ENCODE results near the gene KHDC4. TPM values are rescaled to one million over a fixed set of nuclear protein-coding genes. Genes with fewer than 3 reads are reported as not detected.

KHDC4 gene
- total RNA-seq, 1 experiment from 2014 or later: 57.7 TPM

DNA sequence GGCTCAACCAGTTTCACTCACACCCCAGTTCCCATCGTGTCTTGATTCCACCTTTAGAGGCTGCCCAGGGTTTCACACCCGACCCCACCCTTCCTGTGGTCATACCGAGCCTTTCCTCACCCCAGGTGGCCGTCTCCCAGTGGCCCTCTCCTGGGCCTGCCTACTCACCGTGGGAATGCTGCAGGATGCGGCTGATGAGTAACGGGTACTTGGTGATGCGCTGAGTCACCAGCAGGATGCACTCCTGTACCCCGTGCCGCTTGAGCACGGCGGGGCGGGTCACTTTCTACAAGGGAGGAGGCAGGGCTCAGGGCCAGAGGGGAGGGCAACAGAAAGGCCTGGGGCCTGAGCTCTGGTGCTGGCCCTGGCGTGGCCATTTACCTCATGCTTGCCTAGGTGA lies 27.7 kb upstream of the KHDC4 start:
- Histone ChIP-seq H3K18ac (ENCODE audit: insufficient read length, low read depth, low read length) (no peak overlapping the region), H3K23ac (ENCODE audit: insufficient read length, low read depth, low read length) (no peak overlapping the region), H3K14ac (ENCODE audit: insufficient read depth, low read length) (no peak overlapping the region), H2BK120ac (ENCODE audit: low read depth, low read length, poor library complexity, severe bottlenecking) (no peak overlapping the region), H3K27me3 (ENCODE audit: insufficient read depth, low read length) (no peaks in the 10 kb centered on the region), H3K4me1 (ENCODE audit: insufficient read depth, low read length) (no peaks in the 10 kb centered on the region), H2AK5ac (ENCODE audit: insufficient read length, low read length) (no peak overlapping the region), H3K4me2 (ENCODE audit: insufficient read depth, insufficient read length, low read length) (no peak overlapping the region), H4K5ac (ENCODE audit: insufficient read length, low read depth, low read length) (no peak overlapping the region), H2BK15ac (ENCODE audit: low read depth, low read length) (no peak overlapping the region), H3K27ac (ENCODE audit: insufficient read length, low read depth, low read length) (no peak overlapping the region), H3T11ph (ENCODE audit: low read length) (no peak overlapping the region), H2BK12ac (ENCODE audit: insufficient read length, low read depth, low read length) (no peak overlapping the region), H4K8ac (replicated peaks; ENCODE audit: insufficient read length, low read depth, low read length) (no peak overlapping the region), H3K9ac (ENCODE audit: extremely low read depth, insufficient read length, low read length) (no peak overlapping the region), H3K23me2 (ENCODE audit: insufficient read length, low read depth, low read length, poor library complexity, severe bottlenecking) (no peaks in the 10 kb centered on the region), H3K9me3 (ENCODE audit: control insufficient read depth, low read depth, low read length) (no peaks in the 10 kb centered on the region), H3K4ac (ENCODE audit: low read depth, low read length) (no peak overlapping the region), H3K56ac (ENCODE audit: insufficient read length, low read depth, low read length) (no peak overlapping the region), H3K79me1 (ENCODE audit: insufficient read depth, low read depth, low read length, poor library complexity, severe bottlenecking) (peaks cover 5% of the 10 kb centered on the region), H3K79me2 (ENCODE audit: insufficient read depth, low read length) (no peaks in the 10 kb centered on the region), H4K91ac (ENCODE audit: insufficient read length, low read depth, low read length) (no peak overlapping the region), H2BK5ac (ENCODE audit: insufficient read length, low read length) (no peak overlapping the region), H4K20me1 (ENCODE audit: control insufficient read depth, insufficient read depth, insufficient read length) (no peaks in the 10 kb centered on the region), H2BK20ac (ENCODE audit: low read depth, low read length, poor library complexity, severe bottlenecking) (no peak overlapping the region), H2AFZ (ENCODE audit: low read length) (no peak overlapping the region)
- TF ChIP-seq, protein P1, sequence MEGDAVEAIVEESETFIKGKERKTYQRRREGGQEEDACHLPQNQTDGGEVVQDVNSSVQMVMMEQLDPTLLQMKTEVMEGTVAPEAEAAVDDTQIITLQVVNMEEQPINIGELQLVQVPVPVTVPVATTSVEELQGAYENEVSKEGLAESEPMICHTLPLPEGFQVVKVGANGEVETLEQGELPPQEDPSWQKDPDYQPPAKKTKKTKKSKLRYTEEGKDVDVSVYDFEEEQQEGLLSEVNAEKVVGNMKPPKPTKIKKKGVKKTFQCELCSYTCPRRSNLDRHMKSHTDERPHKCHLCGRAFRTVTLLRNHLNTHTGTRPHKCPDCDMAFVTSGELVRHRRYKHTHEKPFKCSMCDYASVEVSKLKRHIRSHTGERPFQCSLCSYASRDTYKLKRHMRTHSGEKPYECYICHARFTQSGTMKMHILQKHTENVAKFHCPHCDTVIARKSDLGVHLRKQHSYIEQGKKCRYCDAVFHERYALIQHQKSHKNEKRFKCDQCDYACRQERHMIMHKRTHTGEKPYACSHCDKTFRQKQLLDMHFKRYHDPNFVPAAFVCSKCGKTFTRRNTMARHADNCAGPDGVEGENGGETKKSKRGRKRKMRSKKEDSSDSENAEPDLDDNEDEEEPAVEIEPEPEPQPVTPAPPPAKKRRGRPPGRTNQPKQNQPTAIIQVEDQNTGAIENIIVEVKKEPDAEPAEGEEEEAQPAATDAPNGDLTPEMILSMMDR (conservative IDR thresholded peaks at IDR 0.05): peak; percentile 26
- Mint-ChIP-seq H3K4me3 (no peak overlapping the region; a peak in 1 of 5 replicates), H3K27ac (peak overlapping the region in 2 of 3 experiments; percentile 47 to 91; a peak in 3 of 7 replicates), H3K4me1 (peaks cover 0 to 10% of the 10 kb centered on the region in 2 experiments; a peak in 1 of 4 replicates), H3K9me3 (no peaks in the 10 kb centered on the region), H3K36me3 (ENCODE audit: insufficient read depth in 1 of 3, low read depth in 3 of 3) (peaks cover 61 to 86% (median 82%) of the 10 kb centered on the region in 3 experiments), H3K27me3 (ENCODE audit: low read depth) (no peaks in the 10 kb centered on the region)
- peak; percentile 48 for DNase-seq
- WGBS (ENCODE audit: extremely low coverage, insufficient read length, low lambda C conversion rate): no CpG with 5 or more reads among the region's 14 CpGs

Measured in H9 (cell line).